Measurements from ENCODE around the gene WASF3.

DNA sequence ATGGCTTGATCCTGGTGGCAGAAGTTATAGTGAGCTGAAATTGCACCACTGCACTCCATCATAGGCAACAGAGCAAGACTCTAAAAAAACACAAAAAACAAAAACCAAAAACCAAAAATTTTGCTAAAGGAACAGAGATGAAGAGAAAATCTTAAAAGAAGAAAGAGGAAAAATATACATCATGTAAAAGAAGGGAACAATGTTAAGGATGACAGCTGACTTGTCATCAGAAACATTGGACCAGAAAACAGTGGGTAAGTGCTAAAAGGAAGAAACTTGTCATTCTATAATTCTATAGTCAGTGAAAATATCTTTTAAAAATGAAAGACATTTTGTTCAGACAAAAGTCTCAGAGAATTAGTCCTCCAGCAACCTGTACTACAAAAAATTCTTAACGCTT, 93.8 kb downstream of the WASF3 start:
- no peak for TF ChIP-seq YY1 (IDR thresholded peaks at IDR 0.05; ENCODE audit: insufficient read depth, insufficient read length)
- no peak for TF ChIP-seq ZNF274 (IDR thresholded peaks at IDR 0.05; ENCODE audit: low read depth, low read length)
- TF ChIP-seq SUZ12 (IDR thresholded peaks at IDR 0.05; ENCODE audit: extremely low read depth, insufficient read depth, insufficient read length), result no peak
